ENCODE results near the gene CDH4. TPM values are rescaled to one million over a fixed set of nuclear protein-coding genes. Genes with fewer than 3 reads are reported as not detected.

Gene CDH4
- total RNA-seq, 4 donors from 2014 or later, result under 0.01 to 0.56 (median 0.19) TPM; not detected in 1

- DNase-seq (ENCODE audit: low spot score) (no peak), ATAC-seq (ENCODE audit: low FRiP score) (no peak)
- no peak for TF ChIP-seq CTCF (IDR thresholded peaks at IDR 0.05)
Measured at GRCh38 chr20:61460261-61461052, 208.4 kb downstream of the CDH4 start.

- DNase-seq (ENCODE audit: low spot score), result no peak
- TF ChIP-seq CTCF (IDR thresholded peaks at IDR 0.05), result no peak
- ATAC-seq (ENCODE audit: low FRiP score), result no peak
Measured at GRCh38 chr20:61461461-61461860, 209.4 kb downstream of the CDH4 start.

GRCh38 chr20:61464307-61465303 lies 212.5 kb downstream of the CDH4 start:
- no peak for TF ChIP-seq CTCF (IDR thresholded peaks at IDR 0.05)
- ATAC-seq (ENCODE audit: low FRiP score), result no peak
- no peak for DNase-seq (ENCODE audit: low spot score)

DNA sequence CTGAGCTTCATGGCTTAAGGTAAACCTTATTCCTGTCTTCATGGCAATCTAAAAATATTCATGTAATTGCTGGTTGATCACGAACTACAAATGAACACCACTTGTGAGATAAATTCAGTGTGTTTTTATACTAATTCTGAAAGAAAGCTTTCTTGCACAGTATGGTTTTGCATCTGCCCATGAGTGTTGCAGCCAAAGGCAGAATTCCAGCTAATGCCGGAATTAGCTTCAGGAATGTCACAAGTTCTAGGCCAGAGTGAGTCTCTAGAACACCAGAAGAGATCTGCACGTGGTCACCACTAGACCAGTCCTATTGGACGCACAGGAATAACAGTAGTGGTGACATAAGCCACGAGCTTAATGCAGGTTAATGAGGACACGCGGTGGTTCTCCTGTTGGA lies 223.7 kb downstream of the CDH4 start:
- ATAC-seq (ENCODE audit: low FRiP score), result no peak
- no peak for DNase-seq (ENCODE audit: low spot score)
- TF ChIP-seq CTCF (IDR thresholded peaks at IDR 0.05), result no peak

DNA sequence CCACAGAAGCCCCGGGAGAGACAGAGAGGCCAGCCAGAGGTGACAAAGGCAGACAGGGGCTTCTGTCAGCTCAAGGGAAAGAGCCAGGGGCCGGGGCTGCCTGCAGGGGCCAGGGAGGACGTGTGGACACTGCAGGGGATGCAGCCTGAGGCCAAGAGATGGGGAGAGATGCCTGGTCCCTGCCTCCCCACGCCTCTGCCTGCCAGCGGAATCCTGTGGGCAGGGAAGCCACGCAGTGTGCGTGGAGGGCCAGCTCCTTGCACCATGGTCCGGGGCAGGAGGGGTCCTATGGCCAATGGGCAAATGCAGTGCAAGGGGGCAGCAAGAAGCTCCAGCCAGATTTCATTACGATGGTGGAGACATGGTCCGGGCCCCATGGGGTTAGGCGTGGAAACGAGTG lies 224.9 kb downstream of the CDH4 start:
- DNase-seq (ENCODE audit: low spot score), result no peak
- TF ChIP-seq CTCF (IDR thresholded peaks at IDR 0.05), result no peak
- no peak for ATAC-seq (ENCODE audit: low FRiP score)

GRCh38 chr20:61477451-61477861 lies 225.4 kb downstream of the CDH4 start:
- ATAC-seq (ENCODE audit: low FRiP score), result no peak
- no peak for DNase-seq (ENCODE audit: low spot score)
- TF ChIP-seq CTCF (IDR thresholded peaks at IDR 0.05), result no peak
